Prostate gland (tissue), 2 donors: Measurements from ENCODE around the gene INAFM2.

ENCODE experiments used
- CTCF ChIP-seq, 4 experiments: fragments of 200-600 bp in 2 of 4; fragments of 450-650 bp in 2 of 4; sonication (generic) in 2 of 4; IDR thresholded peaks; 1 replicate in 3 of 4; 2 replicates in 1 of 4; pipeline ENCODE4 v1.5.1; 2016 to 2019; ENCODE audit warnings: antibody characterized with exemption in 4 of 4, mild to moderate bottlenecking in 2 of 4, moderate library complexity in 2 of 4
- POLR2A ChIP-seq: fragments of 450-650 bp; IDR thresholded peaks from one replicate; pipeline ENCODE4 v1.6.1; 2016; ENCODE audit warnings: antibody characterized with exemption, mild to moderate bottlenecking

- no peak for TF ChIP-seq POLR2A
- no peak for TF ChIP-seq CTCF (IDR thresholded peaks at IDR 0.05)
These were observed 48.0 kb upstream of the INAFM2 start for GRCh38 chr15:40275523-40275922.
